ENCODE results near the gene ABHD12B. TPM values are rescaled to one million over a fixed set of nuclear protein-coding genes. Genes with fewer than 3 reads are reported as not detected.

ABHD12B gene
- total and polyA plus RNA-seq, 2 of the 13 experiments (the other 11 are each of a cell fraction or from before 2014, with no cell fraction given), result not detected

GRCh38 chr14:50834802-50835276 lies 37.0 kb upstream of the ABHD12B start (continued):
- no peak for TF ChIP-seq ATF1 (CRISPR knock-in tag; IDR thresholded peaks at IDR 0.05)
- TF ChIP-seq ZNF18 (CRISPR knock-in tag; IDR thresholded peaks at IDR 0.05; ENCODE audit: insufficient replicate concordance), result peak; percentile 73
- no peak for TF ChIP-seq RAD51 (IDR thresholded peaks at IDR 0.05; ENCODE audit: borderline replicate concordance)
- TF ChIP-seq ZNF432 (CRISPR knock-in tag; IDR thresholded peaks at IDR 0.05; ENCODE audit: borderline replicate concordance), result no peak
- TF ChIP-seq PBX2 (CRISPR knock-in tag; IDR thresholded peaks at IDR 0.05), result 0 out of 2 replicates have a peak, but pooled peaks have one; percentile 35
- no peak for TF ChIP-seq SMARCE1 (IDR thresholded peaks at IDR 0.05; ENCODE audit: borderline replicate concordance)
- no peak for TF ChIP-seq EEA1 (CRISPR knock-in tag; IDR thresholded peaks at IDR 0.05; ENCODE audit: borderline replicate concordance)
- TF ChIP-seq SRSF9 (IDR thresholded peaks at IDR 0.05; ENCODE audit: borderline replicate concordance, insufficient read depth, low read depth, low read length, poor library complexity, severe bottlenecking), result no peak
- peak; percentile 61; the same call in 1 of the 2 replicates for TF ChIP-seq MED1 (CRISPR knock-in tag; IDR thresholded peaks at IDR 0.05)
- no peak for TF ChIP-seq STAG1 (CRISPR knock-in tag; IDR thresholded peaks at IDR 0.05)
- no peak for TF ChIP-seq ZNF570 (CRISPR knock-in tag; IDR thresholded peaks at IDR 0.05; ENCODE audit: borderline replicate concordance)
- TF ChIP-seq ZNF589 (CRISPR knock-in tag; conservative IDR thresholded peaks at IDR 0.05), result no peak
- no peak for TF ChIP-seq ZSCAN5A (CRISPR knock-in tag; IDR thresholded peaks at IDR 0.05; ENCODE audit: borderline replicate concordance)
- no peak for TF ChIP-seq AGO1 (IDR thresholded peaks at IDR 0.05; ENCODE audit: low read depth, low read length, poor library complexity, severe bottlenecking)
- TF ChIP-seq HBP1 (CRISPR knock-in tag; IDR thresholded peaks at IDR 0.05; ENCODE audit: low read depth), result no peak
- no peak for TF ChIP-seq EHMT2 (IDR thresholded peaks at IDR 0.05; ENCODE audit: borderline replicate concordance, low read depth, low read length)
- TF ChIP-seq JDP2 (CRISPR knock-in tag; IDR thresholded peaks at IDR 0.05; ENCODE audit: borderline replicate concordance), result no peak
- TF ChIP-seq ZFP90 (CRISPR knock-in tag; IDR thresholded peaks at IDR 0.05; ENCODE audit: borderline replicate concordance), result no peak
- peak; percentile 53; the same call in 1 of the 2 replicates for TF ChIP-seq ZNF574 (CRISPR knock-in tag; IDR thresholded peaks at IDR 0.05)
- no peak for TF ChIP-seq ATF3 (CRISPR knock-in tag; IDR thresholded peaks at IDR 0.05)
- 0 out of 2 replicates have a peak, but pooled peaks have one; percentile 32 for TF ChIP-seq ZNF605 (CRISPR knock-in tag; IDR thresholded peaks at IDR 0.05)
